Omental fat pad (tissue), 4 donors: ENCODE results near the gene OR51E1. TPM values are rescaled to one million over a fixed set of nuclear protein-coding genes. Genes with fewer than 3 reads are reported as not detected.

ENCODE experiments used
- ATAC-seq: fragments of 150-250 bp; one replicate; pipeline ENCODE4 v1.9.1; 2016; ENCODE audit warnings: mild to moderate bottlenecking, moderate library complexity; ENCODE audit not compliant: low FRiP score
- DNase-seq: peaks from one replicate; pipeline ENCODE4 v3.0.0-alpha.2; 2019; ENCODE audit warnings: low spot score
- total RNA-seq, 4 donors: library from RNA; depleted of rRNA; stranded (reverse); fragments of >200 nt; gene quantifications; one replicate each; pipeline ENCODE4 v1.1.0, GENCODE V29; 2016
- TF ChIP-seq, protein P1 (sequence below), 3 donors: fragments of 450-650 bp; IDR thresholded peaks; one replicate each; pipeline ENCODE4 v1.5.1; 2016 to 2017; ENCODE audit warnings: antibody characterized with exemption in 3 of 3, mild to moderate bottlenecking in 3 of 3, moderate library complexity in 2 of 3

OR51E1 gene
- total RNA-seq, 4 donors from 2014 or later: 0.60 to 8.7 (median 2.0) TPM

DNA sequence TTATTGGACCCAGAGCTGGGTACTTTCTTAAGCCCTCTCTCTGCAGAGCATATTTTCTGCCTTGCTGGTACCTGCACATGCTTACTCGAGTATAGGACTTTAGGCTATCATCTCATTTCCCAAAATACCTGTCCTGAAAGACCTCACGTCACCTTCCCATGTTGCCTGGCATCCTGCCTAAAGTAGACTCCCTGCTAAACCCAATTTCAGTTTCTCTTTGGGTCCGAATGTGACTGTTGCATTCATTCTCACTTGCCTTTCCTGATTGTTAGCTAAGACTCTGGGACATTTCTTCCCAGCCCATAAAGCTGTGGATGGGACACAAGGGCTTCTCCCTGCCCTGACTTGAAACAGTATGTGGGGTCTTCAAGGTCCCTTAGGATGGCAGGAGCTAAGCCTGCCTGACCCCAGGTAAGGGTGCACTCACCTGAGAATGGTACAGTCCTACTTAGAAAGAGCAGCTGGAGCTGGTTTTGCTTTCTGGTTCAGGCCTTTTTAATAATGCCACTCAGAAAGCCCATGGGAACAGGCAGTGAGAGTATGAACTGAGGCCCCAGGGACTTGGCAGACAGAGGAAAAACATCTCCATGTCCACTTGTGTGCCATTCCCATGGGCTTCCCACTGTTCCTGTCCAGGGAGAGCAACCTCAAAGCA, 41.0 kb downstream of the OR51E1 start:
- no peak for ATAC-seq
- TF ChIP-seq, protein P1, sequence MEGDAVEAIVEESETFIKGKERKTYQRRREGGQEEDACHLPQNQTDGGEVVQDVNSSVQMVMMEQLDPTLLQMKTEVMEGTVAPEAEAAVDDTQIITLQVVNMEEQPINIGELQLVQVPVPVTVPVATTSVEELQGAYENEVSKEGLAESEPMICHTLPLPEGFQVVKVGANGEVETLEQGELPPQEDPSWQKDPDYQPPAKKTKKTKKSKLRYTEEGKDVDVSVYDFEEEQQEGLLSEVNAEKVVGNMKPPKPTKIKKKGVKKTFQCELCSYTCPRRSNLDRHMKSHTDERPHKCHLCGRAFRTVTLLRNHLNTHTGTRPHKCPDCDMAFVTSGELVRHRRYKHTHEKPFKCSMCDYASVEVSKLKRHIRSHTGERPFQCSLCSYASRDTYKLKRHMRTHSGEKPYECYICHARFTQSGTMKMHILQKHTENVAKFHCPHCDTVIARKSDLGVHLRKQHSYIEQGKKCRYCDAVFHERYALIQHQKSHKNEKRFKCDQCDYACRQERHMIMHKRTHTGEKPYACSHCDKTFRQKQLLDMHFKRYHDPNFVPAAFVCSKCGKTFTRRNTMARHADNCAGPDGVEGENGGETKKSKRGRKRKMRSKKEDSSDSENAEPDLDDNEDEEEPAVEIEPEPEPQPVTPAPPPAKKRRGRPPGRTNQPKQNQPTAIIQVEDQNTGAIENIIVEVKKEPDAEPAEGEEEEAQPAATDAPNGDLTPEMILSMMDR (IDR thresholded peaks at IDR 0.05): no peak
- no peak for DNase-seq

DNA sequence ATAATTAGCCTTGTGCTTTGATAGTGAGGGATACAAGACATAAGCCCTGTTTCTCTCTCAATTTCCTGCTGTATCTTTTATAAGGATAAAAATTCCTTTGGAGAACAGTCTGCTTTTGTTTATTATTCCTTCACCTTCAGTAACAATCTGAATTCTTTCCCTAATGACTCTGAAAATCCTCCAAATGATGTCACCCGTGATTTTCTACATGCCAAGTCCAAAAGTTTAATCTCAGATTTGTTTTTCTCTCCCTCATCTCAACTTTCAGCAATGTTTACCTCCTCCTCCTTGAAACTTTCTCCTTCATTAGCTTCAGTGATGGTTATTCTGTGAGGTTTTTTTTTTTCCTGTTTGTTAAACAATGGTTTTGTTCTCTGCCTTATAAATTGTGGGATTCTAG, 51.7 kb downstream of the OR51E1 start:
- DNase-seq (no peak), ATAC-seq (no peak)
- TF ChIP-seq, protein P1 (IDR thresholded peaks at IDR 0.05): no peak

DNA sequence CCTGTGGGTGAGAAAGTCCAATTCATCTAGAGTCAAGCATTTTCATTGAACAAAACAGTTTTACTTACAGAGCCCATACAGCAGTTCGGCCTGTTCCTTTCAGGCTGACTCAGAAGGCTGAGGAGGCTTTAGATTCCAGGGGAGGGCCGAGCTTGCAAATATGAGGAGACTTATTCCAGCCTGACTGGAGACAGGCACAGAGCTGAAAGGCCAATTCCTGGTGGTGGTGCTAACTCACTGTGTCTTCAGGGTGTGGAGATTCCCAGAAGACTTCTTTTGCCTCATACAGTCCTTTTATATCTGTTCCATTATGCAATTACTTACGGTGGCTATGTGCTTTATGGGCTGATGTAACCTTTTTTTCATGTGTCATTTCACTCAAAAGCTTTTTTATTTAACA, 53.8 kb downstream of the OR51E1 start, which contains the start of gene OR51E2:
Gene OR51E2, minus strand, starts transcription at position 269 of the 400 bp plus-strand sequence. CDS start 15,142 bp downstream, outside the sequence.
- TF ChIP-seq, protein P1 (IDR thresholded peaks at IDR 0.05): no peak

DNA sequence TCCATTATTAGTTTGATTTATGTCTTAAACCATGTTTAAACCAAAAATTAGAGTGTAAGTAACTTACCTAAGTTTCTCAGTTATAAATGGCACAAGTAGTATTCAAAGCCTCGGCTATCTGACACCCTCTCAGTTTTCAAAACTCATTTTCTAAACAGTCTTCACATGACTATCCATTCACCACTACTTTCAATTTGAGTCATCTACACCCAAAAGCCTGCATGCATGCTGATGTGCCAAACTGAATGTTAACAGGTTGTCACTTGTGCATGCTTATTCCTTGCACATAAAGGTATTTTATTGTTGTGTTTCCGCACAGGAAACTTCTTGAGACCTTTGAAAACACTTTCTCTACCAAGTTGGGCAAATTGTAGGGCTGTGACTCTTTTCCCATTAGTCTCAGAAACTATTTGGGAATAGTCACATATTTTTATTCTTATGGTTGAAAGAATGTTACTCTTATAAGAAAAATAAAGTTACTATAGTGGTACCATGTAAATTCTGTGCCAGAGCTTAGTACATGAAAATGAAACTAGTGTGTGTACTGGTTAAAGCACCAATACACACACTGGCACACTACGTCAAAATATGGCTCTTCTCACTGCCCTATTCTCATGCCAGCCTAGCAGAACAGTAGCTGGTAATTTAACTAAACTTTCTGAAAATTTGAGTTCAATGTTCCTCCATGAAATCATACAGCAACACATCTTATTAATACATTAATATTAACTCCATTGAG, 56.1 kb downstream of the OR51E1 start:
- DNase-seq (no peak), ATAC-seq (no peak)
- TF ChIP-seq, protein P1 (IDR thresholded peaks at IDR 0.05): no peak

More for the DNA sequence above, 53.8 kb downstream of the OR51E1 start, which contains the start of gene OR51E2:
- ATAC-seq (no peak), DNase-seq (no peak)

DNA sequence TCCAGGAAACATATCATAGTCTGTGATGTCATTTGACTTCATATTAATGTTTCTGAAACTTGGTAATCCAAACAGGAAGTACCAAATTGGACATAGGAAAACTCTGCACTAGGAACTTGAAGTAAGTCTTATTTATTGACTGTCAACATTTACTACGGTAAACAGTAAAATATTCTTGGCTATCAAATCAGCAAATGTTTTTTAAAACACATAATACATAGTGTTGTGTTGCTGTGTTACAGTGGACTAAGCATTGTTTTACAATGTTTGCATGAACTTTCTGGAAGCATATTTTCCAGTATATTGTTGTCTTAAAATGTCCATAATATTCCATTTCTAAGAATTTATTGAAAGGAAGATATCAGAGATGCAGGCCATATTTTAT, 56.6 kb downstream of the OR51E1 start:
- TF ChIP-seq, protein P1 (IDR thresholded peaks at IDR 0.05): no peak
- DNase-seq (no peak), ATAC-seq (no peak)

DNA sequence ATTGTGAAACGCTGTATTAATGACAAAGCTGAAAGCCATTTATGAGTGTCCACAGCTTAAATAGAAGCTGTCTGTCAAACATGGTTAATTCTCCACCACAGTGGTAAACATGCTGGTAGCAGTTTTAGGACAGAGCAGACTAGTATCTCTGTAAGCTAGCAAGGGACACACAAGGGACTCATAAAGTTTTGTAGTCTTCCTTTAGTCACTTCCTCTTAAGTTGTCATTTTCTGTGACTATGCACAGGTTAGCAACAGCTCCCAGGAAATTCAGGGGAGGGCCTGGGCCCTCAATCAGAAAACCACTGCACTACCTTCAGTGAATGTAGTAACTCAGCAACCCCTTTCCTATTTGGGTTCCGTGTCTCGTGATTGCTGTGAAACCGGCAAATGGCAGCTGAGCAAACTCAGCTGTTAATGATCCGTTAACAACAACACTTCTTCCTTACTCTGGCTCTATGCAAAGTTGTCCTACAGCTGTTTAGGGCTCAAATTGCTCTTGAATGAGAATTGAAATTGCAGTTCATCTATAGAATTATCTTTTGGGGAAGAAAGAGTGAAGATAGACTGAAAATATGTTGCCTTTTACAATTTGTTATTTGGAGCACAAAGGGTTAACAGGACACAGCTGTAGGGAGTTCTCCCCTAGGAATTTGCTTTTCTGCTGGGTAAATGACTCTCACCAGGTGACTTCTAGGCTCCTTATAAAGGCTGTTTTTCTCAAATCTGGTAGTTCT, 60.4 kb downstream of the OR51E1 start, which contains the start of gene MMP26:
Gene MMP26, plus strand, starts transcription at position 731 of the 736 bp plus-strand sequence.
- DNase-seq (no peak), ATAC-seq (no peak)
- TF ChIP-seq, protein P1 (IDR thresholded peaks at IDR 0.05): no peak
